ENCODE results near the gene IRAK2. TPM values are rescaled to one million over a fixed set of nuclear protein-coding genes. Genes with fewer than 3 reads are reported as not detected.

The IRAK2 gene
- polyA plus RNA-seq, 1 experiment = 2.5 TPM

- POLR2A ChIA-PET = no interaction called here
- Histone ChIP-seq H3K36me3 (ENCODE audit: control insufficient read depth, insufficient read depth, low read length) (no peaks in the 10 kb centered on the region), H3K4me3 (ENCODE audit: low read depth, low read length) (no peak overlapping the region), H3K27me3 (ENCODE audit: control insufficient read depth, insufficient read depth, low read length) (no peaks in the 10 kb centered on the region)
- peak; percentile 53 for DNase-seq (ENCODE audit: low read depth)
- CTCF ChIA-PET = interaction anchor here (0.6 to 1.9 kb wide), 12 partner anchors 9 to 57 kb away, joined by 3 to 15 read pairs (median 4); partner anchors contain the start of genes IRAK2 and VHL
- peak; percentile 73 for TF ChIP-seq CTCF (IDR thresholded peaks at IDR 0.05; ENCODE audit: insufficient read depth, low read depth, low read length)
Measured at GRCh38 chr3:10192953-10193691, 28.4 kb downstream of the IRAK2 start.

GRCh38 chr3:10193692-10194327 lies 29.1 kb downstream of the IRAK2 start:
- CTCF ChIA-PET = interaction anchor here (0.7 to 1.9 kb wide), 8 partner anchors 10 to 373 kb away, joined by 3 to 15 read pairs (median 4); partner anchors contain the start of genes IRAK2 and VHL
- no peaks in the 10 kb centered on the region for H3K27me3 ChIP-seq (ENCODE audit: control insufficient read depth, insufficient read depth, low read length)
- no peaks in the 10 kb centered on the region for H3K36me3 ChIP-seq (ENCODE audit: control insufficient read depth, insufficient read depth, low read length)
- no peak for TF ChIP-seq CTCF (IDR thresholded peaks at IDR 0.05; ENCODE audit: insufficient read depth, low read depth, low read length)
- no peak overlapping the region for H3K4me3 ChIP-seq (ENCODE audit: low read depth, low read length)
- DNase-seq (ENCODE audit: low read depth) = no peak
- POLR2A ChIA-PET = no interaction called here

- no peak for DNase-seq (ENCODE audit: low read depth)
- TF ChIP-seq CTCF (IDR thresholded peaks at IDR 0.05; ENCODE audit: insufficient read depth, low read depth, low read length) = no peak
- POLR2A ChIA-PET = no interaction called here
- Histone ChIP-seq H3K36me3 (ENCODE audit: control insufficient read depth, insufficient read depth, low read length) (no peaks in the 10 kb centered on the region), H3K4me3 (ENCODE audit: low read depth, low read length) (no peak overlapping the region), H3K27me3 (ENCODE audit: control insufficient read depth, insufficient read depth, low read length) (no peaks in the 10 kb centered on the region)
- CTCF ChIA-PET = interaction anchor here (0.9 to 1.3 kb wide), 4 partner anchors 10 to 373 kb away, joined by 3 to 6 read pairs (median 4); partner anchors contain the start of gene IRAK2
Measured at GRCh38 chr3:10194328-10195071, 29.8 kb downstream of the IRAK2 start.

GRCh38 chr3:10195366-10196089 lies 30.8 kb downstream of the IRAK2 start:
- H3K36me3 ChIP-seq (ENCODE audit: control insufficient read depth, insufficient read depth, low read length) = no peaks in the 10 kb centered on the region
- POLR2A ChIA-PET = no interaction called here
- DNase-seq (ENCODE audit: low read depth) = no peak
- no peaks in the 10 kb centered on the region for H3K27me3 ChIP-seq (ENCODE audit: control insufficient read depth, insufficient read depth, low read length)
- H3K4me3 ChIP-seq (ENCODE audit: low read depth, low read length) = no peak overlapping the region
- CTCF ChIA-PET = interaction anchor here (1.3 kb wide), 1 partner anchor 9 kb away, joined by 6 read pairs; no protein-coding TSS in a partner anchor
- TF ChIP-seq CTCF (IDR thresholded peaks at IDR 0.05; ENCODE audit: insufficient read depth, low read depth, low read length) = no peak
